ENCODE measurements around the gene NXN. TPM values are rescaled to one million over a fixed set of nuclear protein-coding genes. Genes with fewer than 3 reads are reported as not detected.
A peak's percentile ranks its signal among the peaks of the same experiment; 100 is the strongest.
"Not testable (repeated sequence)": the region's sequence is repeated elsewhere in the genome, so short reads cannot be mapped to it uniquely, and the experiment has no call there.

The NXN gene
- polyA plus RNA-seq, 1 donor = 32.7 TPM

- no peak for DNase-seq
Observed at GRCh38 chr17:888998-889441, 90.6 kb downstream of the NXN start.

- no peak for DNase-seq
Observed at GRCh38 chr17:887551-888209, 91.9 kb downstream of the NXN start.

GRCh38 chr17:885971-886571, 93.5 kb downstream of the NXN start:
- no peak for DNase-seq

- DNase-seq = no peak
Observed at GRCh38 chr17:883586-883962, 96.0 kb downstream of the NXN start.

DNA sequence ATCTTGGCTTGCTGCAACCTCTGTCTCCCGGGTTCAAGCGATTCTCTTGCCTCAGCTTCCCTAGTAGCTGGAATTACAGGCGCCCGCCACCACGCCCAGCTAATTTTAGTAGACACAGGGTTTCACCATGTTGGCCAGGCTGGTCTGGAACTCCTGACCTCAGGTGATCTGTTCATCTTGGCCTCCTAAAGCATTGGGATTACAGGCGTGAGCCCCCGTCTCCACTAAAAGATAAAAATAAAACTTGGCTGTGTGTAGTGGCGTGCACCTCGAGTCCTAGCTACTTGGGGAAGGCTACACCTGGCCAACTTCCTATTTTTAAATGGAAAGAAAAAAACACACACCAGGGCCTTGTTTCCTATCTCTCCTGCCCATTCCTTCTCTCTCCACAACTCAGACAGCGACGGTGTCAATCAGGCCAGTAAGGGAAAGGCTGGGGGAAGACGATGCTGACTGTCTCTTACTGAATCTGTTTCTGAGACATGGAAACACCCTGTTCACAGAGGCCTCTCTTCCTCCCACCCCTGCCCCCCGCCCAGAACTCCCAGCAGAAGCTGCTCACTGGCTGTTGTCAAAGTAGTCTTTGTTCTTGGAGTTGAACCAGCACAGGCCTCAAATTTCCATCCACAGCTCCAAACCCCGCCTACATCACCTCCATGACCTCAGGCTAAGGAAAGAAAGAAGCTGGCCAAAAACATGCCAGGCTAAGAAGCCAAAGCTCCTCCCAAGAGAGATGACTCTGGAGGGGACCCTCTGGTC, 96.6 kb downstream of the NXN start:
- peak; percentile 76 for DNase-seq

DNA sequence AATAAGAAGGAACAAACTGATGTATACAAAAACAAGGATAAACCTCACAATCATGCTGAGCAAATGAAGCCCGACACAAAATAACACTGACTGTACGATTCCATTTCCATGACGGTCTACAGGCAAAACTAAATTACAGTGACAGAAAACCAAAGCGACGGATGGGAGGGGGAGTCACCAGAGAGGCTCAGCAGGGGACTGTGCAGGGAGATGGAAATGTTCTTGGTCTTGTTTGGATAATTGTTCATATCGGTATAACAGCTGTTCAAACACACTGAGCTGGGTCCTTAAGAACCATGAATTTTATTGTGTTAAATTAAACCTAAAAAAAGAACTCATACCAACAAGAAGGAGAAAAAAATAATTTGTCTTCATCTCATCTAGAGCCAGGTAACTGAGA, 97.8 kb downstream of the NXN start:
- no peak for DNase-seq

- DNase-seq = no peak
Observed at GRCh38 chr17:880443-881269, 98.9 kb downstream of the NXN start.

DNA sequence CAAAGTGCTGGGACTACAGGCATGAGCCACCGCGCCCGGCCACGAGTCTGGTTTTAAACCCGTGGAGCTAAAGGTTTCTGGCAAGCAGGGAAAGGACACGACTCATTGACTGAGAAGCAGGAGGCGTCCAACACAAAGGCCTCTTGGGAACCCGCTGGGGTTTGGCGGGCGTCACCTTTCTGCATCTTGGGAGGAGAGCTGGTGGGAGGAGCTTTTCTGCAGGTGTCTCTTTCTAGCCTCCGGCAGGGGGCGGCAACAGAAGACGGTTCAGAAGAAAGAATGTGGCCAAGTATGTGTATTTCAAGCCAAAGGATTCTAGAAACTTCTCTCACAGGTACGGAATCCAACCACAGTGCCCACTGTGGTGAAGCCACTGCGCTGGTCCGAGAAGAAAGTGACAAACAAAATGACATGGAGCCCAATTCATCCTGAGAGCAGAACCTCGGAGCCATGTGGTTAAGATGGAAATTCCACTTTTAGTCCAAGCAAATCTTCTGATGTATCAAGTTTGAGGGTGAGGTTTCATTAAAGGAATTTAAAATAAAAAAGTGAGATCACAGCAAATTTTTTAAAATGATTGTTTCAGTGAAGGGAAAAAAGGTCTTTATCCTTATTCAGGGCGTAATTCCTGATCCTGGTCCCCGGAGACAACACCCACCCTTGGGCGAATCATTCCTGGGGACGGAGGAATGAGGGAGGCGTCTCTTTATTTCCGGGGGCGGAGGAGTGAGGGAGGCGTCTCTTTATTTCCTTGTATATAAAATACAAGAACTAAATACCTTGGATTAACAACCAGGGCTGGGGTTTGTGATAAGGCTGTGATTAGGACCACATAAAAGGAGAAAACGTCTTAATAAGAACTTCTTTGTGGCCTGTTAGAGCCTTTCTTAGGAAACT, 99.8 kb downstream of the NXN start:
- peak; percentile 80 for DNase-seq

GRCh38 chr17:877630-878029, 101.9 kb downstream of the NXN start:
- no peak for DNase-seq

GRCh38 chr17:876272-876671, 103.3 kb downstream of the NXN start:
- DNase-seq = no peak

- not testable (repeated sequence) for DNase-seq
Observed at GRCh38 chr17:874590-874989, 105.0 kb downstream of the NXN start.

- no peak for DNase-seq
Observed at GRCh38 chr17:872855-873254, 106.7 kb downstream of the NXN start.

DNA sequence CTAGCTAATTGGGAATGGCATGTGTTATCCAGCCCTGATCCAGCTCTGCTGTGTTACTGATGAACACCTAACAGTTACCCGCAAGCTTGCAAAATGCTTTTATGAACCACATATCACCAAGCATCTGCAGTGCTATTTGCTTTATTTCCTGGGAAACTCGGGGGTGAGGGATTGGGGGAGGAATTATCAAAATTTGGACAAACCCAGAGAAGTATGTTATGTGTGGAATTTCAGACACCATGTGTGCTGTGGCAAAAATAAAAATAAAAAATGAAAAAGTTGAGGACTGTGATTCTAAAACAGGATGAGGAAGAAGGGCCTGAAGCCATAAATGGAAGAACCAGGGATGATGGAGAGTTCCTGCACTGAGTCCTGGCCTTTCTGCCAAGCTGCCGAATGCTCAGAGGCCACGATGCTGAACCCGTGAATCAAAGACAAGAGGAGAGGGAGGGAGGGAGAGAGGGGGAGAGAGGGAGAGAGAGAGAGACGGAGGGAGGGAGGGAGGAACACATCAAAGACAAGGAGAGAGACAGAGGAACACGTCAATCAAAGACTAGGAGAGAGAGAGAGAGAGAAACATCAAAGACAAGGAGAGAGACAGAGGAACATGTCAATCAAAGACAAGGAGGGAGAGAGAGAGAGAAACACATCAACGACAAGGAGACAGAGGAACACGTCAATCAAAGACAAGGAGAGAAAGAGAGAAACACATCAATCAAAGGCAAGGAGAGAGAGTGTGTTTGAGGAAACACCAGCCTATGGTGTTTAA, 107.6 kb downstream of the NXN start:
- no peak for DNase-seq

DNA sequence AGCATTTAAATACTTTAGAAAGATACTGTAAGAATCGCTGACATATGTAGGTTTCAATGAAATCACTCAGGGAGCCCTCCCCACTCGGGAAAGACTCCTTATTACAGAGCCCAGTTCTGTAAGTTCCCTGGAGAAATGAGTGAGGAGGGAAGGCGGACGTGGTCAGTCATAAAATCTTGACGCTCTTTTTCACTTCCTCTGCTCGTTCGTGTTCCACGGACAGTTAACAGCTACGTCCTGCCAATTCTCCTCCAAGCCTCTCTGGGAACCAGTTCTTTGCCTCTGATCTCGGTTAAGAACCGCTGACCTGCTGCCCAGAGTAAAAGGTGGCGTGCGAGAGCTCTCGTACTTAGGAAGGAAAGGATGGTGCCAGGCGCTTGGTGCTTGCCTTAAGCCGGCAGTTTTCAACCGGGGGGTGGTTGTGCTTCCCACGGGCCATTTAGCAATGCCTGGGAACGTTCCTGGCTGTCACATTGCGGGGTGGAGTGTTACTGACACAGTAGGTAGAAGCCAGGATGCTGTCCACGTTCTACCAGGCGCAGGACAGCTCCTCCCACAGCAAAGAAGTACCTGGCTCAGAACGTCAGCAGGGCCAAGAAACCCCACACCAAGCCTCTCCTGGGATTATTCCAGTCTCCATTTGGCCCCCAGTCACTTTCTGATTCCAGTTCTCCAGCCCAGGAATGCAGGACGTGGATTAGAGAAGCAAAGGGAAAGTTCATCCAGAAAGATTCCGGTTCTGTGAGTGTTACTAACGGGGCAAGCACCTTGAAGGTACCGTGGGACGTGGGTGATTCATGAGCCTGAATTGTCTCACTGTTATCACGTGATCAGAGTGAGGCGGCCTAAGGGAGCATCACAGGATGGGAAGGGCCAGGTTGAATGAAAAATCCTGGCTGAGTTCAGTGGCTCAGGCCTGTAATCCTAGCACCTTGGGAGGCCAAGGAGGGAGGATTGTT, 109.7 kb downstream of the NXN start:
- DNase-seq = no peak

- DNase-seq = no peak
Observed at GRCh38 chr17:869086-869485, 110.5 kb downstream of the NXN start.

- no peak for DNase-seq
Observed at GRCh38 chr17:867896-868489, 111.6 kb downstream of the NXN start.

GRCh38 chr17:867238-867637, 112.3 kb downstream of the NXN start:
- not testable (repeated sequence) for DNase-seq

DNA sequence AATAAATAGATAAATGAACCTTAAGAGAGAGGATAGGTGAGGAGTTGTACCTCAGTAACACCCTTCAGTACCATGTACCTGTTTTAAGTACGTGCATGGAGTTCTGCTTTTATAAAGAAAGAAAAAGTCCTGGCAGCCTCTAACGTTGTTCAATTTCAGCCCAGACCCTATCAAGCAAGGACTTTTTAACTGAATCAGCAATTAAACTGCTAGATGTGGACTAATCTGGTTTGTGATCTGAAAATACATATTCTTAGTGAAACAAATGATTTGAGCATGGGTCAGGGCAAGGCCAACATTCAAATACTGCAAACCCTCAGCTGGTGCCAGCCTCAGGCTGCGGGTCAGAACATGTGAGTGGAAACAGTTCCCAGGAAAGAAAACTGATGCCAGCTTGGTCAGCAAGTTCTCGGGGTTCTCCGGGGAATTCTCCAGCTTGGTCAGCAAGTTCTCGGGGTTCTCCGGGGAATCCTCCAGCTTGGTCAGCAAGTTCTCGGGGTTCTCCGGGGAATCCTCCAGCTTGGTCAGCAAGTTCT, 112.9 kb downstream of the NXN start:
- no peak for DNase-seq

DNA sequence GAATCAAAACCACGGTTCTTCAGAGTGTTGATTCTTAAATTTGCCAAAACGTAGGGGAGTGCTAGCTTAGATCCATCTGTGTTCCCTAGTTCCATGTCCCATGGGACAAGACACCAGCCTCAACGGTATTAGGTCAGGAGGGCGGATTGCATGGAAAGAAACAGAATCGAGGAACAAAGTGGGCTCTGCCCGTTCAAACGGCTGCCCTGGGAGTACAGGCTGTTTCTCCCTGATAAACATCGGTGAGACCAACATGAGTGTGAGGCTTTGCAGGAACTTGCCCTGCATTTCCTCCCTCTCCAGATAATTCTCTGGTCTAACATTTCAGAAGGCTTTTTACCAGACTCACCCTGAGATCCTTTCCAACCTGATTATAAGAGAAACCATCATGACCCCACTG, 115.3 kb downstream of the NXN start:
- no peak for DNase-seq
